Measurements from ENCODE around the gene KCTD7. TPM values are rescaled to one million over a fixed set of nuclear protein-coding genes. Genes with fewer than 3 reads are reported as not detected.
"Not testable (repeated sequence)": the region's sequence is repeated elsewhere in the genome, so short reads cannot be mapped to it uniquely, and the experiment has no call there.

Gene KCTD7
- total RNA-seq, 4 donors from 2014 or later = 5.2 to 22.8 (median 14.0) TPM

DNA sequence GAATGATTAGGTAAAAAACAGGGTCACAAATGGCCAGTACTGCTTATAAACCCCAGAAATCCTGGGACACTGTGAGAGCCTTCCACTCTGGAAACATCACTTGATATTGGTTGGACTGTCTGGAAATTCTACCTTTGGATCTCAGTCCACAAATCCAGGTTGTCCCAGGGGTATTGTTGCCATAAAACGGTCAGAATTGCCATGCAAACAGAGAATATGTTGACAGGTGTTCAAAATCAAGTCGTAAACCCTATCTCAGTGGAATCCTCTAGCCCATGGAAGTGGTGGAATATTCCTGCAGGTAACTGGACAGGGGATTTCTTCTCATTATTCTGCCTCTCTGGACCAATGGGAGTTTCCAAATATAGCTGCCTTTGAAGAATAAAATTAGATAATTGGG lies 31.2 kb upstream of the KCTD7 start:
- TF ChIP-seq POLR2A (IDR thresholded peaks at IDR 0.05) = no peak
- Histone ChIP-seq H3K36me3 (no peaks in the 10 kb centered on the region), H3K4me1 (peaks cover 6 to 14% (median 6%) of the 10 kb centered on the region in 4 donors), H3K27me3 (no peaks in the 10 kb centered on the region), H3K27ac (peak overlapping the region in 1 of 4 donors; percentile 12), H3K9me3 (no peaks in the 10 kb centered on the region), H3K4me3 (no peak overlapping the region)
- DNase-seq = no peak
- in situ Hi-C loops (cut with MboI; ENCODE audit: low pct_ligation_motif_present in 1 of 4, low pct_unique_long_range_greater_than_20kb in 1 of 4, low sequenced_read_pairs in 3 of 4) = no loop called here
- 21 to 35% methylated on average over 2 of the region's 2 CpGs for WGBS, 2 donors (ENCODE audit: low coverage in 1 of 2)
- intact Hi-C loops (cut with DNase I; ENCODE audit: low total_unique reads) = no loop called here

DNA sequence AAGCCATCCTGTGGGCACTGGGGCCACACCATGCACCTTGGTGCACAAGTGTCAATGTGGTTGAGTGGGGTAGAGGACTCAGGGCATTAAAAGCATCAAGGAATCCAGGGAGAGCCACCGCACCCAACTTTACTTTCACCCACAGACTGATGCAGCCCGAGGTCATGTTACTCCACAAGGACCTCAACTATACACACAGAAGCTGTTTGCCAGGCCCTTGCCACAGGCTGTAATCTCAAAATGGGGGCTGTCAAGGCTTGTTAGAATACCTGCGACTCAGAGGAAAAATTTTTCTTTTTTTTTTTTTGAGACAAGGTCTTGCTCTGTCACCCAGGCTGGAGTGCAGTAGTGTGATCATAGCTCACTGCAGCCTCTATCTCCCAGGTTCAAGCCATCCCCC lies 26.5 kb upstream of the KCTD7 start:
- Histone ChIP-seq H3K9me3 (no peaks in the 10 kb centered on the region), H3K4me3 (no peak overlapping the region), H3K4me1 (peaks cover 0 to under 1% (median 0%) of the 10 kb centered on the region in 4 donors), H3K27ac (no peak overlapping the region), H3K36me3 (no peaks in the 10 kb centered on the region), H3K27me3 (no peaks in the 10 kb centered on the region)
- in situ Hi-C loops (cut with MboI; ENCODE audit: low pct_ligation_motif_present in 1 of 4, low pct_unique_long_range_greater_than_20kb in 1 of 4, low sequenced_read_pairs in 3 of 4) (no loop called here), intact Hi-C loops (cut with DNase I; ENCODE audit: low total_unique reads) (no loop called here)
- no peak for TF ChIP-seq POLR2AphosphoS5 (IDR thresholded peaks at IDR 0.05)
- TF ChIP-seq EP300 (IDR thresholded peaks at IDR 0.05; ENCODE audit: low read depth) = no peak
- TF ChIP-seq, protein P1, sequence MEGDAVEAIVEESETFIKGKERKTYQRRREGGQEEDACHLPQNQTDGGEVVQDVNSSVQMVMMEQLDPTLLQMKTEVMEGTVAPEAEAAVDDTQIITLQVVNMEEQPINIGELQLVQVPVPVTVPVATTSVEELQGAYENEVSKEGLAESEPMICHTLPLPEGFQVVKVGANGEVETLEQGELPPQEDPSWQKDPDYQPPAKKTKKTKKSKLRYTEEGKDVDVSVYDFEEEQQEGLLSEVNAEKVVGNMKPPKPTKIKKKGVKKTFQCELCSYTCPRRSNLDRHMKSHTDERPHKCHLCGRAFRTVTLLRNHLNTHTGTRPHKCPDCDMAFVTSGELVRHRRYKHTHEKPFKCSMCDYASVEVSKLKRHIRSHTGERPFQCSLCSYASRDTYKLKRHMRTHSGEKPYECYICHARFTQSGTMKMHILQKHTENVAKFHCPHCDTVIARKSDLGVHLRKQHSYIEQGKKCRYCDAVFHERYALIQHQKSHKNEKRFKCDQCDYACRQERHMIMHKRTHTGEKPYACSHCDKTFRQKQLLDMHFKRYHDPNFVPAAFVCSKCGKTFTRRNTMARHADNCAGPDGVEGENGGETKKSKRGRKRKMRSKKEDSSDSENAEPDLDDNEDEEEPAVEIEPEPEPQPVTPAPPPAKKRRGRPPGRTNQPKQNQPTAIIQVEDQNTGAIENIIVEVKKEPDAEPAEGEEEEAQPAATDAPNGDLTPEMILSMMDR (IDR thresholded peaks at IDR 0.05) = no peak
- no peak for TF ChIP-seq POLR2A (IDR thresholded peaks at IDR 0.05)
- WGBS, 2 donors (ENCODE audit: low coverage in 1 of 2) = 52 to 88% methylated on average over 2 to 3 of the region's 3 CpGs
- DNase-seq = no peak

DNA sequence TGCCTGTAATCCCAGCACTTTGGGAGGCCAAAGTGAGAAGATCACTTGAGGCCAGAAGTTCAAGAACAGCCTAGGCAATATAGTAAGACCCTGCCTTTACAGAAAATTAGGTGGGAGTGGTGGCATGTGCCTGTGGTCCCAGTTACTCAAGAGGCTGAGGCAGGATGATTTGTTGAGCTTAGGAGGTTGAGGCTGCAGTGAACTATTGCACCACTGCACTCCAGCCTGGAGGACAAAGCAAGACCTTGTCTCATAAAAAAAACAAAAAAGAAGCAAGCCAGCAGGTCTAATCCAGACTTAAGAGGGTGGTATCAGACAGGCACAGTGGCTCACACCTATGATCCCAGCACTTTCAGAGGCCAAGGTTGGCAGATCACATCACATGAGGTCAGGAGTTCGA lies 24.5 kb upstream of the KCTD7 start:
- WGBS, 2 donors (ENCODE audit: low coverage in 1 of 2) = 95% methylated on average over 1 of the region's 1 CpG; no CpG with 5 or more reads in 1 of the 2 donors
- no peak overlapping the region for H3K27ac ChIP-seq
- H3K4me1 ChIP-seq = no peaks in the 10 kb centered on the region
- no peak overlapping the region for H3K4me3 ChIP-seq
- no peaks in the 10 kb centered on the region for H3K36me3 ChIP-seq
- no peak for DNase-seq
- H3K9me3 ChIP-seq = no peaks in the 10 kb centered on the region
- TF ChIP-seq EP300 (IDR thresholded peaks at IDR 0.05; ENCODE audit: low read depth) (no peak), POLR2AphosphoS5 (IDR thresholded peaks at IDR 0.05) (no peak), POLR2A (IDR thresholded peaks at IDR 0.05) (no peak)
- TF ChIP-seq, protein P1 (IDR thresholded peaks at IDR 0.05) = no peak
- in situ Hi-C loops (cut with MboI; ENCODE audit: low pct_ligation_motif_present in 1 of 4, low pct_unique_long_range_greater_than_20kb in 1 of 4, low sequenced_read_pairs in 3 of 4) = no loop called here
- no peaks in the 10 kb centered on the region for H3K27me3 ChIP-seq
- intact Hi-C loops (cut with DNase I; ENCODE audit: low total_unique reads) = no loop called here

DNA sequence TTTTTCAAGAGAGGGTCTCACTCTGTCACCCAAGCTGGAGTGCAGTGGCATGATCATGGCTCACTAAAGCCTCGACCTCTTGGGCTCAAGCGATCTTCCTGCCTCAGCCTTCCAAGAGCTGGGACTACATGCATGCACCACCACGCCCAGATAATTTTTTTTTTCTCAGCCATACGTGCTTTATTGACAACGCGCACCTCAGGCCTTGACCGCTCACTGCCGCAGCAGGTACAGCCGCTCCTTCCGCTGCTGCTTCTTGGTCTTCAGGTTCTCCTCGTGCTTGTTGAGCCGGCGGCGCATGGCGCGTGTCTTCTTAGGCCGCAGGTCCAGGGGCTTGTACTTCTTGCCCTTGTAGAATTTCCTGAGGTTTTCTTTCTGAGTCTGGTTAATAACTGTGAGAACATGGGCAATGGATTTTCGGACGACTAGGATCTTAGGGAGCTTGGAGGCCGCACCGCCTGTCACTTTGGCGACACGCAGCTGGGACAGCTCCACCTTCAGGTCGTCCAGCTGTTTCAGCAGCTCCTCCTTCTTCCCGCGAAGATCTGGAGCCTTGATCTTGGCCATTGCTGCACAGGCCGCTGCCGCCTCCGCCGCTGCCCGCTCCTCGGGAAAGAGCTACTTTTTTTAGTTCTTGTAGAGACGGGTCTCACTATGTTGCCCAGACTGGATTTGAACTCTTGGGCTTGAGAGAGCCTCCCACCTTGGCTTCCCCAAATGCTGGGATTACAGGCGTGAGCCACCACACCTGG lies 22.0 kb upstream of the KCTD7 start:
- H3K9me3 ChIP-seq; H3K27me3 ChIP-seq; H3K4me1 ChIP-seq; H3K4me3 ChIP-seq; in situ Hi-C loops (cut with MboI; ENCODE audit: low pct_ligation_motif_present in 1 of 4, low pct_unique_long_range_greater_than_20kb in 1 of 4, low sequenced_read_pairs in 3 of 4); H3K27ac ChIP-seq; intact Hi-C loops (cut with DNase I; ENCODE audit: low total_unique reads); H3K36me3 ChIP-seq; DNase-seq: not testable (repeated sequence)
- 91 to 97% methylated on average over 13 to 34 of the region's 34 CpGs for WGBS, 2 donors (ENCODE audit: low coverage in 1 of 2)

DNA sequence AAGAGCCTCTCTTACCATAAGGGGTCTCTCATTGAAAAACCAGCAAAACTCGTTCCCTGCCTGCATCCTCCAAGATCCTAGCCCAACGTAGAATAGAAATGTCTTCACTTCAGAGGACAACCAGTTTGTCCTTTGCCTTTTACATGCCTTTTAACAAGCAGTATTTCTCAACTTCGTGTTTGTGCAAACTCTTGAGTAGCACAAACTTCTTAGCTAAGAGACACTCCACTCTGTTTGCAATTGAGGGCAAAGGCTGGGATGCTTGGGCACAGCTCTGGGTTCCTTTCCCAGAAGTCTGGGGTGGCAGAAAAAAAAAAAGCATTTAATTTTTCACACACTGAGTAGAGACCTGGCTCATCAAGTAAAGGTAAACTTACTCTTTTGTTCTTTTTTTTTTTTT lies 19.5 kb upstream of the KCTD7 start:
- no peak overlapping the region for H3K4me3 ChIP-seq
- H3K36me3 ChIP-seq = no peaks in the 10 kb centered on the region
- intact Hi-C loops (cut with DNase I; ENCODE audit: low total_unique reads) = no loop called here
- WGBS, 2 donors (ENCODE audit: low coverage in 1 of 2) = 51 to 59% methylated on average over 3 of the region's 3 CpGs
- DNase-seq = no peak
- H3K4me1 ChIP-seq = no peaks in the 10 kb centered on the region
- TF ChIP-seq, protein P1 (IDR thresholded peaks at IDR 0.05) = no peak
- TF ChIP-seq POLR2A (IDR thresholded peaks at IDR 0.05) (no peak), POLR2AphosphoS5 (IDR thresholded peaks at IDR 0.05) (no peak), EP300 (IDR thresholded peaks at IDR 0.05; ENCODE audit: low read depth) (no peak)
- H3K27ac ChIP-seq = no peak overlapping the region
- H3K27me3 ChIP-seq = no peaks in the 10 kb centered on the region
- in situ Hi-C loops (cut with MboI; ENCODE audit: low pct_ligation_motif_present in 1 of 4, low pct_unique_long_range_greater_than_20kb in 1 of 4, low sequenced_read_pairs in 3 of 4) = no loop called here
- no peaks in the 10 kb centered on the region for H3K9me3 ChIP-seq

DNA sequence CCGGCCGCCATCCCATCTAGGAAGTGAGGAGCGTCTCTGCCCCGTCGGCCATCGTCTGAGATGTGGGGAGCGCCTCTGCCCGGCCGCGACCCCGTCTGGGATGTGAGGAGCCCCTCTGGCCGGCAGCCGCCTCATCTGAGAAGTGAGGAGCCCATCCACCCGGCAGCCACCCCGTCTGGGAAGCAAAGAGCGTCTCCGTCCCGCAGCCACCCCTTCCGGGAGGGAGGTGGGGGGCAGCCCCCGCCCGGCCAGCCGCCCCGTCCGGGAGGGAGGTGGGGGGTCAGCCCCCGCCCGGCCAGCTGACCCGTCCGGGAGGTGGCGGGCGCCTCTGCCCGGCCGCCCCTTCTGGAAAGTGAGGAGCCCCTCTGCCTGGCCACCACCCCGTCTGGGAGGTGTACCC lies 14.1 kb upstream of the KCTD7 start:
- intact Hi-C loops (cut with DNase I; ENCODE audit: low total_unique reads); H3K4me3 ChIP-seq; DNase-seq; H3K27ac ChIP-seq; H3K36me3 ChIP-seq; H3K27me3 ChIP-seq; H3K4me1 ChIP-seq; H3K9me3 ChIP-seq; in situ Hi-C loops (cut with MboI; ENCODE audit: low pct_ligation_motif_present in 1 of 4, low pct_unique_long_range_greater_than_20kb in 1 of 4, low sequenced_read_pairs in 3 of 4): not testable (repeated sequence)
- WGBS, 2 donors (ENCODE audit: low coverage in 1 of 2) = 96% methylated on average over 23 of the region's 33 CpGs; no CpG with 5 or more reads in 1 of the 2 donors

Measured in transverse colon (tissue), 4 donors.